GM18526 (cell line): ENCODE data around the gene ARL5B.
A peak's percentile ranks its signal among the peaks of the same experiment; 100 is the strongest.

Source experiments
- POLR2A ChIP-seq: IDR thresholded peaks from 3 replicates; pipeline ENCODE4 v1.6.1; 2011; ENCODE audit not compliant: insufficient read length; ENCODE audit errors: extremely low read depth

ARL5B gene, protein sequence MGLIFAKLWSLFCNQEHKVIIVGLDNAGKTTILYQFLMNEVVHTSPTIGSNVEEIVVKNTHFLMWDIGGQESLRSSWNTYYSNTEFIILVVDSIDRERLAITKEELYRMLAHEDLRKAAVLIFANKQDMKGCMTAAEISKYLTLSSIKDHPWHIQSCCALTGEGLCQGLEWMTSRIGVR

DNA sequence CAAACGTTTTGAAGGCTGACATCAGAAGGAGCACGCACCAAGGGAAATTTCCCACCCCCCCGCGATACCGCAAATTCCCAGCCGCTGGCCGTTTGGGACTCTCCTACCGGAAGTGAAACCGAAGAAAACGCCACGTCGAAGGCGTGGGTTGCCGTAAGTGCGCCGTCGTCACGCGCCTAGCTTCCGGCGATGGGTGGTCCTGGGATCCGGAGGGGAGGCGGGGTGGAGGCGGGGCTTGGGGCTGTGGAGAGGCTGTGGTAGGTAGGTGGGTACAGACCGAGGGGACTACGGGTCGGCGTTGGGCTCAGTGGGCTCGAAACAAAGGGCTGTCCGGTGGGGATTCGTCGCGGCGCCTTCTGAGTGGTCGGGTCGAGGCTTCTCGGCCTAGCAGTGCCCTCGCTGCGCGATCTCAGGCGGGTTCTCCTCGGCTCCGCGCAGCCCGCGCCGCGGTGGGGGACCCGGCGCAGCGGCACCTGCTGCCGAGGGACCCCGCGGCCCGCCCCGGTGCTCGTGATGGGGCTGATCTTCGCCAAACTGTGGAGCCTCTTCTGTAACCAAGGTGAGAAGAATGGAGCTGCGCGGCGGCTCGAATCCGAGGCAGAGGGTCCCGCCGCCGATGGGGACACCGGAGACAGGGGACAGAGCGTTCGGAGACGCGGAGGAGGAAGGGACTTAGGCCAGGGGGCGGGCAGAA lies at the start of gene ARL5B:
Gene ARL5B (plus strand): TSS at position 307 of the 694 bp plus-strand sequence. CDS start 207 bp downstream, at position 514.
- TF ChIP-seq POLR2A, result peak; percentile 78

DNA sequence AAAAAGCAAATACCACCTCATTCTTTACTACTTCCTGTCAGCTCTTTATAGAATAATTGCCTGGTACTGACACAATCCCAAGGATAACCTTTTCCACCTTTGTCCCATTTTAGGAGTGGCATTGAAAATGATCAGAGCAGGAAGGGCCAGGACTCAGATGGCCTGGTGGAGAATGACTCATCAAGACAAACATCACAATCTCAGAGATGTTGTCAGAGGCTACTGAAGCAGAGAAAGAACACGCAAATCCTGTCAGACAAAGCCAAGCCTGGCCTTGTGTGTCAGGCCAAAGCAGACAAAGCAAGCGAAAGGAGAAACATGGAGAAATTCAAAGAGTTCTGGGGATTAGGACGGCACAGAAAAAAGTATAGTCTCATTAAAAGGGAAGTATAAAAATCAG lies 48.7 kb upstream of the ARL5B start:
- no peak for TF ChIP-seq POLR2A

DNA sequence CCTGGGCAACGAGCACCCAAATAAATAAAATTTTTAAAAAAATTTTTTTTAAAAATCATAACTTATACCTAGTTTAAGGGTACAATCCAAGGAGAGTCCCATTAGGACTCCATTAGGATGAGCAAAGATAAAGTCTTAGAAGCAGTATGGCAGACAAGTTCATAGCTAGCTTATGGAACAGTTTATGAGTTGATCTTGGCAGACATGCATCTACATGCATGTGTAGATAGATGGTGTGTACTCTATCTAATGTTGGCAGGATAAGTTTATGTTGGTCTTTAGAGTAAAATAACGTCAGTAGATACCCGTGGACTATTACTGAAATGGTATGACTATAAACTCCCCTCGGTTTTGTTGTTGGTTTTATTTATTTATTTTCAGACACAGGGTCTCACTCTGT lies 48.1 kb upstream of the ARL5B start:
- no peak for TF ChIP-seq POLR2A

DNA sequence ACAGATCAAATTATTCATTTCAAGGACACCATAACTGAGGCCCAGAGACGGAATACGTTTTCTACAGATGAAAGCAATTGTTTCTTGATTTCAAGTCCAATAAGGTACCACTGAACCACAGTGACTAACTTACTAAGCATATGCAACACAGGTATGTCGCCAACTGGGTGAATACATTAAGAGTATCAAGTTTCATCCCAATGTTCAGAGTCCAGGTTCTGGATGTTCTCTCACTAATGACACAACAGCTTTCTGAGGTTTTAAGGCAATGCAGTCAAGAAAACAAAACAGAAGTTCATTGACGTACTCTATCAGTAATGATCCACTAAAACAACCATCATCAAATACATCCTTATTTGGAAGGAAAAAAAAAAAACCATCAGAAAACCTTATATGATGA lies 43.6 kb upstream of the ARL5B start:
- no peak for TF ChIP-seq POLR2A

DNA sequence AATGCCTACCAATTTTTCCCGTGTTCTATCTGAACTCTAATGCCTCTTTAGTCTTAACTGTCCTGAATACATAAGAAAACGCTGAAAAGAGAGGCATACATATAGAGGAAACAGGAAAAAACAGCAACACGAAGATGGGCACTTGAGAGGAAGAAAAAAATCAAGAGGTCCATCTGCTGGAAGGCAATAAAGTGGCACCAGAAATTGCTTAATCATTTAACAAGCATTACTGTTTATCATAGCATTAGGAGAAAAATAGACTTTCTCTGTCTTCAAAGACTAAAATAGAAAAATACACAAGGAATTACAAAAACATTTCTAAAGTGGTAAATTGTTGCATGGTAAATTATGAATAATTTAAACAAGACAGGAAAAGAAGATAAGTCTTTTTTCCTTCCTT lies 42.9 kb upstream of the ARL5B start:
- TF ChIP-seq POLR2A, result no peak

DNA sequence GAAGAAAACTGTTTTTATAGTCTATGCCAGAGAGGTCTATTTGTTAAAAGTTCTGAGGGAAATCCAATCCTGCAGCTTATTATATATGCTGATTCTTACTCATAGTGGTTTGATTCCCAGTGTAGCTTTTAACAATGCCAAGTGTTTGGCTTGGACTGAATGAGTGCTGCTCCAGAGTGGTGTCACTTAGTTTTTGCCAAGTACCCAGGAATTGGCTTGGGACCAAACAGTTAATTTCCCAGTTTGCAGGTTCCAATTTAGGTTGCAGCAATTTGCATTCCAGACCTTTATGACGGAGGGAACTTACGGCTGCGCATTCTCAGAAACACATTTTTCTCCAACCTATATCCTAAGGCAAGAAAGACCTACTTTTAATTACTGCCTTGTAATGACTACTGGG lies 40.2 kb upstream of the ARL5B start:
- no peak for TF ChIP-seq POLR2A

DNA sequence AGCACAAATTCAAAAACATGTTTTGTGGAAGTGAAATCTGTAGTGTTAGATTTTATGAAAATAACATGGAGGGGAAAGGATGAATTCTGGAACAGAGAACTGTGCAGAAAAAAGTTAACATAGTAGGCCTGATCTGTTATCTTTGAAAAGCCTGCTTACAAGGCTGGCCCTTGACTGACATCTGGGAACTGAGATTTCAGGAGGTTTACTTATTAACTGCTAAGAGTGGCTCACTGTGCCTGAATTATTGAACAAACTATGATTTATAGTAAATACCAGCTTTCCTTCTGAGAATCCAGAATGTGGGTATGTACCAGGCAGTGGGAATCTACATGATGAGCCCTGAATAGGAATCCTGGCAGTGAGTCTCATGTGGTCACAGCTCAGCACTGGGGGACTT lies 38.4 kb upstream of the ARL5B start:
- TF ChIP-seq POLR2A, result no peak

DNA sequence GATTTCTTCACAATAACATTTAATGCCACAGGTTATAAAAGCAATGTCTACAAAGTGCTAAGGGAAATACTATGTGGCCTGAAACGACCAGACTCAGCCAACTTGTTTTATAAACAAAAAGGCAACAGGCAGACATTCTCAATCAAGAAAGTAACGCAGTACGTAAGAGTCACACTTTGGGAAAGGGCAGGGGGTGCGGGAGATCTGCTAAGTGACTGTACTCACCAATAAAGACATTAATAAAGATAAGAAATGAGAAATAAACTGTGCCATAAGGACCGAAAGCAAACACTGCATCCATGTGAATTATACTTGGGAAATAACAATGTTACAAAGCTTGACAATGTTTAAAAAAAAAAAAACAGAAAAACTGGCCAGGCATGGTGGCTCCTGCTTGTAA lies 33.3 kb upstream of the ARL5B start:
- no peak for TF ChIP-seq POLR2A

DNA sequence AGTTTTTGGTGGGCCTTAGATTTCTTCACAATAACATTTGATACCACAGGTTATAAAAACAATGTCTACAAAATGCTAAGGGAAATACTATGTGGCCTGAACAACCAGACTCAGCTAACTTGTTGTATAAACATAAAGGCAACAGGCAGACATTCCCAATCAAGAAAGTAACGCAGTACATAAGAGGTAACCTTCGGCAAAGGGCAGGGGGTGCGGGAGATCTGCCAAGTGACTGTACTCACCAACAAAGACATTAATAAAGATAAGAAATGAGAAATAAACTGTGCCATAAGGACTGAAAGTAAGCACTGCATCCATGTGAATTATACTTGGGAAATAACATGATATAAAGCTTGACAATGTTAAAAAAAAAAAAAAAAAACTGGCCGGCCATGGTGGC lies 23.2 kb upstream of the ARL5B start:
- no peak for TF ChIP-seq POLR2A

DNA sequence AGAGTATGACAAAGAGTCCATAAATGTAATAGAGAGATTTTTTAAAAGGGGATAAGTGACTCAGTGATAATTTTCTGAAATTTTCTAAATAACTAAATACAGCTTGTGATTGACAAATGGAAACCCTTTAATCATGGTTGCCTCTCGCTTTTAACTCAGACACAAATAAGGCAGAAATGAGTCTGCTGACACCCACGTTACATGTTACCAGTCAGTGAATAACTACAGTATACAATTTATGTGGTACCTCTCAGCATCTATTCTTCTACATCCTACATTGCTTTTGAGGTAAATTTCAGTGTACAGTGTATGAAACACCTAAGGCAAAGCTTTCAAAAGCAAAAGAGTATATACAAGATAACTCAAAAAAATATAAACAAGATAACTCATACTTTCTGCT lies 12.1 kb upstream of the ARL5B start:
- TF ChIP-seq POLR2A, result no peak

DNA sequence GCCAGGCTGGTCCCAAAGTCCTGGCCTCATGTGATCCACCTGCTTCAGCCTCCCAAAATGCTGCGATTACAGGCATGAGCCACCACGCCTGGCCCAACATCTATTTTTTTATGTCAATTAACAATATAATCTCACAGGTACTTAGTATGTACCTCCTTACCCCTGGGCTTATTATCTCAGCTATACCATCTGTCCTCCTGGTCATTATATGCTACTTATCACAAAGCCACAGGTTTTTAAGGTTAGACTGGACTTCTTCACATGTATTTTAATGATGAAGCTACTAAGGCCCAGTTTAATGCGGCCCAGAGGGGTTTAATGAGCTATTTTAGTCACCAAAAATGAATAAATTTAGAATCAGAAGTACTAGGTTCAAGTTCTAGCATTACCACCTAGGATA lies 11.3 kb upstream of the ARL5B start:
- TF ChIP-seq POLR2A, result no peak

DNA sequence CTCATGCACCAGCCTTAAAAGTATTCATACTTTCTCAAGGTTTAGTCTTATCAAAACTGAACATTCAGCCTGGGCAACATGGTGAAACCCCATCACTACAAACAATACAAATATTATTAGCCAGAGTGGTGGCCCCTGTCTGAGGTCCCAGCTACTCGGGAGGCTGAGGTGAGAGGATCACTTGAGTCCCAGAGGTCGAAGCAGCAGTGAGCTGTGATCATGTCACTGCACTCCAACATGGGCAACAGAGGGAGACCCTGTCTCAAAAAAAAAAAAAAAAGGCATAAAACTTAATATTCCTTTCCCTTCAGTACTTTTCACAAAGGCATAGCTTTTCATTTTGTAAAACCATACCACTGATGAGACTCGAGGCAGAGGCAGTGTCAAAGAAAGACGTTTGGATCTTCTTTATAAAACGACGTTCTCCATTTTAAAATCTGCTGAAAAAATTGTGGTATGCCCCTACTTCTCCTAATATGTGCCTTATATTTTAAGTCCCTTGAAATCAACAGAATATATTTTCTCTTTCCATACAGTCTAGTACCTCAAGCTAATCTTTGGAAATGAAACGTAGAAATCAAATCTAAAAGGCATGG lies 9.8 kb upstream of the ARL5B start:
- TF ChIP-seq POLR2A, result no peak

DNA sequence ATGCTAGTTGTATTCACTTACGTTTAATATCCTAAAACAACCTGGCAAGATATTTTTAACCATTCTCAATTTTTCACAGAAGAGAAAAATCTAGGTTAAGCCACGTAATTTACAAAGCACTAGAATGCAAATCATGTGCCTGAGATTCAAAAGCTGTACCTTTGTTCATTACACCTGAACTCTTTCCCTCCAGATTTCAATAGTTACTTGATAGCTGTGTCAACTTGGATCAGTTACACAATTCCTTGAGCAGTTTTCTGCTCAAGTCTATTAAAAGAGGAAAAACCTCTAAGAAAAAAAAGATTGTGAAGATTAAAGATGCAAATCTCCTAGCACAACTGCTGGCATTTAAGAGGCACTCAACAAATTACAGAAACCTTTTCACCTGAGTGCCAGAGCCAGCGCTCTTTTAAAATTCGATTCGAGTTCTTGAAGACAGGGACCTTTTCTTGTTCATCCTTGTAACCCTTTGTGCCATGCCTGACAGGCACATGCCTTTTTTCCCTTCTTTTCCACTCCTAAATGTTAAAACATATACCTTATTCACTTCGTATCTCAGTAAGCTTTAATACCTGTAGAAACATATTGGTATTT lies 8.7 kb upstream of the ARL5B start:
- no peak for TF ChIP-seq POLR2A

DNA sequence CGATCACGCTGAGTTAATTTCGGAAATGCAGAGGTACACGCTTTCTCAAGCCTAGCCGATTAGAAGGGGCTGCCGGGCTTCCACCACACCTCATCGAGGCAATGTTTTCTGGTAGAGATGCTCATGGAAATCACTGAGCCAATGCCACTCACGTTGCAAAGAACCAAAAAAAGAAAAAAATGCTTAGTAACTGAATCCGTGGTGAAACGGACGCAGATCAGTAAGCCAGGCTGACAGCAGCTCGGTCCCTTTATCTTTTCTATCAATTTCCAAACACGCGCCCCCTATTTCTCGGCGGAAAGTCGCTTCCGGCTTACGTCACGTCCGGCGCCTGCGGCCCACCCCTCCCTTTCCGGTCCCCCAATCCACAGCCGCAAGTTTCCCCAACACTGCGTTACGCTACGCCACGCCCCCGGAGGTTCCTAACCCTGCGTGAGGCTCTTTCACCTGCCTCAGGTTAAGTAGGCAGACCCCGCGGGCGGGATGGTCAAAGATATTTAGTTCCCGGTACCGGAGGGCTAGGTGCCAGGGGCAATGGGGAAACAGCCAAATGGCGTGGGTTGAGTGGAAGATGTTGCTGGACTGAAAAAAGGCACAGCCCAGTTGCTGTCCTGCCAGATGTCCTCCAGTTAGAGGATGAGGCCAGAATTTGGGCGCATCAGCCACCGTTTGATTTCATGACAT lies 7.8 kb upstream of the ARL5B start, which contains the start of gene NSUN6:
Gene NSUN6 (minus strand): TSS at position 264 of the 684 bp plus-strand sequence. CDS start 384 bp downstream, outside the sequence.
- peak; percentile 68 for TF ChIP-seq POLR2A

DNA sequence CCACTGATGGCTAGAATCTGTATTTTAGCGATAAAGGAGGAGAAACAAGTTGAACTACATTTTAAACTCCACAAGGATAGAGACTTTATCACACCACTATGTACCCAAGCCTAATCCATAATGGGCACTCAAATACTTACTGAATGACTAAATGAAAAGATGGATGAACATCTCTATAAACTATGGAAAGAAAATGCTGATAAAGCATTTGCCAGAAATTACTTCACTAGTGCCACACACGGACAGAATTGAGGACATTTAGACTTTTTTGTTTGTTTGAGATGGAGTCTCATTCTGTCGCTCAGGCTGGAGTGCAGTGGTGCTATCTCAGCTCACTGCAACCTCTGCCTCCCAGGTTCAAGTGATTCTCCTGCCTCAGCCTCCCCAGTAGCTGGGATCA lies 6.1 kb upstream of the ARL5B start:
- no peak for TF ChIP-seq POLR2A
